HG02610 (cell line): ENCODE results near the gene CFAP73.
"Not testable (repeated sequence)": the region's sequence is repeated elsewhere in the genome, so short reads cannot be mapped to it uniquely, and the experiment has no call there.

ENCODE experiments used
- ATAC-seq: cut with Tn5 transposase; IDR thresholded peaks from one replicate; pipeline ENCODE4 v1.9.1; 2021; ENCODE audit warnings: mild to moderate bottlenecking, moderate library complexity; ENCODE audit not compliant: unreplicated experiment

The CFAP73 gene

DNA sequence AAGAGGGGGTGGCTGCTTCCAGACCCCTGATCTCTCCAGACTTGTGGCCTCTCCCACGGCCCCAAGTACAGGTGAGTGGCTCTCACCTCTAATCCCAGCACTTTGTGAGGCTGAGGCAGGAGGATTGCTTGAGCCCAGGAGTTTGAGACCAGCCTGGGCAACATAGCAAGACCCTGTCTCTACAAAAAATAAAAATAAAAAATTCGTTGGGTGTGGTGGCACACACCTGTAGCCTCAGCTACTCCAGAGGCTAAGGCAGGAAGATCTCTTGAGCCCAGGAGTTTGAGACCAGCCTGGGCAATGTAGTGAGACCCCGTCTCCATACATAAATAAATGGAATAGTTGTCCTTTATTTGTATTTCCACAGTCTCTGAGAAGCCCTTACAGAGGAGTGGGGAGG lies 7.8 kb upstream of the CFAP73 start:
- ATAC-seq, result not testable (repeated sequence)

DNA sequence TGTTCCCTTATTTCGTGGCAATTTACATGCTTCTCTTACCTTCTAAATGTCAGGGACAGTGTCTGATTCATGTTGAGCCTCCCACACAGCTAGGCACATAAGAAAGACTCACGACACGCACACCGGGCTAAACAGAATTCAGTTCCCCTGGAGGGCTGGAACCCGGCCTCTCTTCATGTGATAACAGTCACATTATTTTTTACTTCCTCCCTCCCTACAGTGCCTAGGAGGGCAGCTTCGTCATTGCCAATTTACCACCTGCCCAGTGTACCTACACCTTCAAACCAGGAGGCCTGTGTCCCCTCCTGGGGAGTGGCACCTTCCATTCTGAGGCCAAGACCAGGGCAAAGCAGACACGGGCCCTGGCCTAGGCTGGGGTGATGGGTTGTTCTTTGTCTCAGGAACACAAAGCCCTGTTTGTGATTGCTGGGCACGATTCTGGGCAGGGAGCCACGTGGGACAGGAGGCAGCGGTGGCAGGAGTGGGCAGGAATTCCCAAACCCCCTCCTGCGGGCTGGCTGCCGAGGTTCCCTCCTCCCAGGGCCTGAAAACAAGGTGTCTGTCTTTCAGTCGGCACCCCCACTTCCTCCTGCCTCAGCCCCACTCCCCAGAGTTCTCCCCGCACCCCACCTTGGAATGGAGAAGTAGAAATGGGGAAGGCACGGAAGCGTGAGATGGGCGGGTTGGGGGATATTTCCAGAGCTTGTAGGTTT lies 7.2 kb upstream of the CFAP73 start:
- peak; percentile 43 for ATAC-seq

GRCh38 chr12:113142886-113143332 lies 6.6 kb upstream of the CFAP73 start:
- no peak for ATAC-seq

GRCh38 chr12:113143959-113144358 lies 5.6 kb upstream of the CFAP73 start:
- ATAC-seq, result no peak

- no peak for ATAC-seq
Measured at GRCh38 chr12:113144806-113145205, 4.7 kb upstream of the CFAP73 start.

DNA sequence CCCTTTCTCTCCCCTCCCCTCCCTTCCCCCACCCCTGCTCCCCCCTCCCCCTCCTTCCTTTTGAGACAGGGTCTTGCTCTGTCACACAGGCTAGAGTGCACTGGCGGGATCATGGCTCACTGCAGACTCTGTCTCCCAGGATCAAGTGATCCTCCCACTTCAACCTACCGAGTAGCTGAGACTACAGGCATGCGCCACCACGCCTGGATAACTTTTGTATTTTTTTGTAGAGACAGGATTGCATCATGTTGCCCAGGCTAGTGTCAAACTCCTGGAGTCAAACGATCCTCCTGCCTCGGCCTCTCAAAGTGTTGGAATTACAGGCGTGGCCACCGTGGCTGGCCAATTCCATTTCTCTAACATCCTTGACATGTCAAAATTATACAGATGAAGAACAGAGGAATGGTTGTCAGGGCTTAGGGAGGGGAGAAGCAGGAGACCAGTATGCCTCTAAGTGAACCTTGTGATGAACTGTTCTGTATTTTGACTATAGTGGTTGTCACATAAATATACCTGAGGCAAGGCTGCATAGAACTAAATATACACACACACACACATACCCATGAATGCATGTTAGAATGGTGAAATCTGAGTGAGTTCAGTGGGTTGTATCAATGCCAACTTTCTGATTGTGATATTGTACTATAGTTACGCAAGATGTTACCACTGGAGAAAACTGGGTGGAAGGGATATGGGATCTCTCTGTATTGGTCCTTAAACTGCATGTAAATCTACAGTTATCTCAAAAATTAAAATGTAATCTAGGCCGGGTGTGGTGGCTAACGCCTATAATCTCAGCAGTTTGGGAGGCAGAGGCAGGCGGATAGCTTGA lies 3.6 kb upstream of the CFAP73 start:
- ATAC-seq, result no peak

GRCh38 chr12:113146999-113147398 lies 2.5 kb upstream of the CFAP73 start:
- ATAC-seq, result no peak

DNA sequence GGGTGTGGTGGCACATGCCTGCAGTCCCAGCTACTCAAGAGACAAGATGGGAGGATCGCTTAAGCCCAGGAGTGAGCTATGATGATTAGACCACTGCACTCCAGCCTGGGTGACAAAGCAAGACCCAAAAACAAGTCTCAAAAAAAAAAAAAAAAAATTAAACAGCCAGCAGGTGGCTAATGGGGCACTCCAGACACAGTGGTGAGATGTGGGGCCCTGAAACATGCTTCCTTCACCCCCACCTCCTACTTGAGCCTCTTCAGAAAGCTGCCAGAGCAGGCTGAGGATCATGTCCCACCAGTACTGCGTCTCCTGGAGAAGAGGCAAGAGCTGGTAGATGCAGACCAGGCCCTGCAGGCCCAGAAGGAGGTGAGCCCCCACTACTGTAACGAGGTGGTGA lies 2.1 kb downstream of the CFAP73 start:
- no peak for ATAC-seq

GRCh38 chr12:113152196-113152834 lies 2.8 kb downstream of the CFAP73 start:
- ATAC-seq, result no peak

DNA sequence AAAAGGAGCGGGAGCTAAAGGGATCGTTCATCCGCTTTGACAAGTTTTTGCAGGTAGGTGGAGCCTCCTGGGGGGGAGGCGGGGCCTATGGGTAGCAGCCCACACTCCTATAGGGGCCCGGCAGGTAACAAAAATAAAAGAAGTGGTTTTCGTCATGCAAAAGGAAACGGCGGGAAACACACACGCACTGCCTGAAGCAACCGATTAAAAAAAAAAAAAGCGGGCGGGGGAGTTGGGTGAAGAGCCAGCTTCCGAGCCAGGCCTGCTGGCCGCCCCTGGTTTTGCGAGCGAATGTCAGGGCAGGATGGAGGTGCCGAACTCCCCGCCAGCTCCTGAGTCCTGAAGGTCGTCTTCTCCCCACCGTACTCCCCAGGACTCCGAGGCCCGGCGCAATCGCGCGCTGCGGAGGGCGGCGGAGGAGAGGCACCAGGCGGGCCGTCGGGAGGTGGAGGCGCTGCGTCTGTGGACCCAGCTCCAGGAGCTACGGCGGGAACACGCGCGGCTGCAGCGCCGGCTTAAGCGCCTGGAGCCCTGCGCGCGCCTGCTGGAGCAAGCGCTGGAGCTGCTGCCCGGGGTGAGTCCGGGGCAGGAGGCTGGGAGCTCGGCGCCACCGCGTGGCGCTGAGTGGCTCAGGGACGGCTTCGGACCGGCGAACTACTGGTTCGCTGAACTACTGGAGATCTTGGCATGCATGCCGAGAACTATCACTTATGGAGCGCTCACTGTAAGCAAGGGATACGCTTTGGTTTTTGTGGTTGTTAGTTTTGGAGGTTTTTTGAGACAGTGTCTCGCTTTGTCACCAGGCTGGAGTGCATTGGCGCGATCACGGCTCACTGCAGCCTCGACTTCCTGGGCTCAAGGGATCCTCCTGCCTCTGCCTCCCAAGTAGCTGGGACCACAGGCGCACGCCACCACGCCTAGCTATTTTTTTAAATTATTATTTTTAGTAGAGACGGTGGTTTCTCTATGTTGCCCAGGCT lies 3.6 kb downstream of the CFAP73 start:
- ATAC-seq, result peak; percentile 41

GRCh38 chr12:113154351-113154973 lies 4.9 kb downstream of the CFAP73 start:
- no peak for ATAC-seq

GRCh38 chr12:113155060-113155459 lies 5.5 kb downstream of the CFAP73 start:
- ATAC-seq, result no peak

- no peak for ATAC-seq
Measured at GRCh38 chr12:113155646-113156045, 6.1 kb downstream of the CFAP73 start.

DNA sequence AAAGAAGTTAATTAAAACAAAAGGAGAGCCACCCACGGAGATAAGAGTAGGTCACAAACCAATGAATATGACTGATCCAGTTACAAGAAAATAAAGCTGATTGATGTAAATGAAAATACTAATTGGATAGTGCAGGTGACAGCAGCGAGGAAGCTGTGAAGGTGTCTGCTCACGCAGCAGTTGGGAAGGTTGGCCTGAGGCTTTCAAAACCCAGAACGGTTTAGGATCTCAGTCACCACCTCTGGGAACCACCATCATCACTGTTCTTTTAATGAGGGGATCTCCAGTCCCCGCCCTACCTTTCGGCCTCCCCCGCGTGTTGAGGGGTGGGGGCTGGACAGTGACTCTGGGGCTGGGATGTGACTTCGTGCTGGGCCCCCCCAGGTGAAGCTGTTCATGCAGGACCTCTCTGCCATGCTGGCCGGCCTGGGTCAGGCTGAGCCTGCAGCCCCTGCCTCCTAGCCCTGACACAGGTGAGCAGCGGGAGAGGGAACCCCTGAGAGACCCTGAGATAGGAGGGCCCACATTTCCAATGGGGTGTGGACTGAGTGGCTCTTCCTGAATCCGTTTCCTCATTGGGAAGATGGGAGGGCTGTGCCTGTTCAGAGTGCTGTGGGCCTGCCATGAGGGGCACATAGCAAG lies 7.8 kb downstream of the CFAP73 start:
- ATAC-seq, result no peak

- ATAC-seq, result no peak
Measured at GRCh38 chr12:113158439-113159203, 9.1 kb downstream of the CFAP73 start.

GRCh38 chr12:113159937-113160336 lies 10.4 kb downstream of the CFAP73 start:
- ATAC-seq, result no peak

DNA sequence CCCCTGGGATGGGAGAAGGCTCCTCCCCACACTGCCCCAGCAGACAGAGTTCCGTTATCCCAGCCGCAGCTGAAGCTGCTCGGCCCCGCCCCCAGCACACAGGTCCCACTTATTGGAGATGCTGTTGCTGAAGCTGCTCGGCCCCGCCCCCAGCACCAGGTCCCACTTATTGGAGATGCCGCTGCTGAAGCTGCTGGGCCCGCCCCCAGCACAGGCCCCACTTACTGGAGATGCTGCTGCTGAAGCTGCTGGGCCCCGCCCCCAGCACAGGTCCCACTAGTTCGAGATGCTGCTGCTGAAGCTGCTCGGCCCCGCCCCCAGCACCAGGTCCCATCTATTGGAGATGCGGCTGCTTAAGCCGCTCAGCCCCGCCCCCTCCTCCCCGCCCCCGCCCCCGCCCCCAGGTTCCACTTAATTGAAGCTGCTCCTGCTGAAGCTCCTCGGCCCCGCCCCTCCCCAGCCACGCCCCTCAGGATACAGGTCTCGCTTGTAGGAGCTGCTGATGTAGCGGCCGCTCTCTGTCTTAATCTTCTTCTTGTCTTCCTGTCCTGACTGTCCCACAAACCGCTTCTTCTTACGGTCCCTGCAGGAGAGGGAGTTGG lies 12.0 kb downstream of the CFAP73 start:
- no peak for ATAC-seq
